H1 (cell line): ENCODE measurements around the gene ZNF648. TPM values are rescaled to one million over a fixed set of nuclear protein-coding genes. Genes with fewer than 3 reads are reported as not detected.

Source experiments
- BRCA1 ChIP-seq: IDR thresholded peaks from 2 replicates; pipeline ENCODE4 v1.6.1; 2012; ENCODE audit warnings: low read depth, low read length, improper control_type of control experiment
- CHD7 ChIP-seq: fragments of 300-600 bp; sonication (generic); IDR thresholded peaks from 2 replicates; pipeline ENCODE4 v1.7.1; 2012; ENCODE audit warnings: low read length, moderate library complexity, mild to moderate bottlenecking, inconsistent platforms; ENCODE audit not compliant: insufficient replicate concordance
- CREB1 ChIP-seq: IDR thresholded peaks from 2 replicates; pipeline ENCODE4 v1.6.1; 2012; ENCODE audit warnings: inconsistent platforms
- HDAC6 ChIP-seq: IDR thresholded peaks from one replicate; pipeline ENCODE4 v1.7.1; 2012; ENCODE audit warnings: low read depth, mild to moderate bottlenecking, inconsistent platforms, low read length, moderate library complexity
- POLR2AphosphoS5 ChIP-seq: IDR thresholded peaks from 2 replicates; pipeline ENCODE4 v1.6.1; 2011; ENCODE audit warnings: low read depth, low read length
- RFX5 ChIP-seq: IDR thresholded peaks from 2 replicates; pipeline ENCODE4 v1.6.1; 2011; ENCODE audit warnings: low read depth, low read length, improper control_type of control experiment, borderline replicate concordance
- SIRT6 ChIP-seq: IDR thresholded peaks from one replicate; pipeline ENCODE4 v1.7.1; 2012; ENCODE audit warnings: low read length, inconsistent platforms
- SP1 ChIP-seq: IDR thresholded peaks from 2 replicates; pipeline ENCODE4 v1.6.1; 2011; ENCODE audit warnings: low read depth, low read length
- polyA plus RNA-seq, 7 experiments: library from polyadenylated mRNA; depleted of rRNA in 3 of 7; stranded (reverse) in 5 of 7; unstranded in 2 of 7; fragments of >200 nt in 5 of 7; fragments of 200-250 nt in 2 of 7; gene quantifications; 1 replicate in 5 of 7; 2 replicates in 1 of 7; 4 replicates in 1 of 7; pipeline versions ENCODE4 v1.2.1 to v1.2.3, GENCODE V29; 2011 to 2013; ENCODE audit warnings: missing spikeins in 2 of 7, mixed read lengths in 2 of 7
- total RNA-seq: library from RNA; stranded (reverse); fragmentation: NEBNext Ultra II Directional; extraction: Animal tissue kit (Norgen Biotek cat#: 25700); gene quantifications from 2 replicates; pipeline ENCODE4 v1.2.1, GENCODE V29; 2021

ZNF648 gene
- total and polyA plus RNA-seq, 2 of the 8 experiments (the other 6 are each of a cell fraction or from before 2014, with no cell fraction given) = 0.20 to 0.53 TPM

- no peak for TF ChIP-seq CHD7
- TF ChIP-seq BRCA1 = no peak
- TF ChIP-seq RFX5 = no peak
- no peak for TF ChIP-seq HDAC6
- TF ChIP-seq POLR2AphosphoS5 = no peak
- no peak for TF ChIP-seq SIRT6
- TF ChIP-seq CREB1 = no peak
- no peak for TF ChIP-seq SP1
These were observed 5.4 kb upstream of the ZNF648 start (continued) for GRCh38 chr1:182066934-182067333.
